ENCODE results near the gene SH3YL1.

The SH3YL1 gene

DNA sequence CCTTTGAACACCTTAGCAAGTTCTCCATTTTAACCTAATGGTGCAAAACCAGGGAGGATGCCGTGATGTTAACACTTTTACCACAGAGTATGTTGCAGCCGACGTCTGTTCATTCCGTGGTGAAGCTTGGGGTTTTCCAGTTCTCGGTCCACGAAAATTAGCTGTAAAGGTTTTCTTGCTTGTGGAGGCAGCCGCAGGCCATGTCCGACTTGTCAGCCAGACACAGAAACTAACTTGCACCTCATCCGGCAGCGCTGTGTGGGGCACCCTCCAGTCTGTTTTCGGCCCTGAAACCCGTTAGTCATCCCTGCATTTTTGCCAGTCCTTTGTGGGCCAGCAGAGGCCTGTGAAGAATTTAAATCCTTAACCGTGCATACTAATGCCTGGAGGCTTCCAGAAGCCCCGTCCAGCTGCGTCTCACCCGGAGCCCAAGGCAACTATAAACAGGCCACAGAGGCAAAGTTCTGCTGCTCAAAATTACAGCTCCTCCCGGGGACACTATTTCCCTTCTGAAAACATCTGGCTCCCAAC lies 70.6 kb downstream of the SH3YL1 start:
- Mint-ChIP-seq H3K9me3 (no peaks in the 10 kb centered on the region), H3K27me3 (no peaks in the 10 kb centered on the region), H3K36me3 (ENCODE audit: insufficient read depth) (peaks cover 3% of the 10 kb centered on the region), H3K4me3 (peak overlapping the region; percentile 41), H3K4me1 (peaks cover 18% of the 10 kb centered on the region), H3K27ac (ENCODE audit: low read depth) (peak overlapping the region; percentile 76)
- DNase-seq (ENCODE audit: low spot score in 2 of 2) (peak; percentile 35 to 66), ATAC-seq (replicated peaks; ENCODE audit: extremely low read depth, poor library complexity, severe bottlenecking) (peak; percentile 94)

DNA sequence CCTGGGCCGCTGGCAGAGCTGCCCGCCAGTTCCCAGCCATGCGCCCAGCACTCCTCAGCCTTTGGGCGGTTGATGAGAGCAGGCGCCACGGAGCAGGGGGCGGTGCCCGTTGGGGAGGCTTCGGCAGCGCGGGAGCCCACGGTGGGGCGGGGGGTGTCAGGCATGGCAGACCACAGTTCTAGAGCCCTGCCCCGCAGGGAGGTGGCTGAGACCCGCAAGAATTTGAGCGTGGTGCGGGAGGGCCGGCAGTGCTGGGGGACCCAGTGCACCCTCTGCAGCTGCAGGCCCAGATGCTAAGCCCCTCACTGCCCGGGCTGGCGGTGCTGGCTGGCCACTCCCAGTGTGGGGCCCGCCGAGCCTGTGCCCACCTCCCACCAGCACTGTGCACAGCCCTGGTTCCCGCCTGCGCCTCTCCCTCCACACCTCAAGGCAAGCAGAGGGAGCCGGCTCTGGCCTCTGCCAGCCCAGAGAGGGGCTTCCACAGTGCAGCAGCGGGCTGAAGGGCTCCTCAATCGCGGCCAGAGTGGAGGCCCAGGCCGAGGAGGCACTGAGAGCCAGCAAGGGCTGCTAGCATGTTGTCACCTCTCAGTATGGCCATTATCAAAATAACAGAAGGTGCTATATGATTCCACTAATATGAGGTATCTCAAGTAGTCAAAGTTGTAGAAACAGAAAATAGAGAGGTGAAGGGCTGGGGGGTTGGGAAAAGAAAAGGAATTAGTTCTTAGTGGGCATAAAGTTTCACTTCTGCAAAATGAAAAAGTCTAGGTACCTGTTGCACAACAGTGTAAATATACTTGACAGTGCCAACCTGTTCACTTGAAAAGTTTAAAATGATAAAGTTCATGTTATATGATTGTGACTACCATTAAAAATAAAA lies 72.3 kb downstream of the SH3YL1 start:
- H3K9me3 Mint-ChIP-seq, result peaks cover 6% of the 10 kb centered on the region
- ATAC-seq (replicated peaks; ENCODE audit: extremely low read depth, poor library complexity, severe bottlenecking) (no peak), DNase-seq (ENCODE audit: low spot score in 2 of 2) (no peak)
- H3K36me3 Mint-ChIP-seq (ENCODE audit: insufficient read depth), result peaks cover 3% of the 10 kb centered on the region
- H3K4me1 Mint-ChIP-seq, result peaks cover 18% of the 10 kb centered on the region
- H3K27ac Mint-ChIP-seq (ENCODE audit: low read depth), result no peak overlapping the region
- peaks cover 9% of the 10 kb centered on the region for H3K27me3 Mint-ChIP-seq
- no peak overlapping the region for H3K4me3 Mint-ChIP-seq

DNA sequence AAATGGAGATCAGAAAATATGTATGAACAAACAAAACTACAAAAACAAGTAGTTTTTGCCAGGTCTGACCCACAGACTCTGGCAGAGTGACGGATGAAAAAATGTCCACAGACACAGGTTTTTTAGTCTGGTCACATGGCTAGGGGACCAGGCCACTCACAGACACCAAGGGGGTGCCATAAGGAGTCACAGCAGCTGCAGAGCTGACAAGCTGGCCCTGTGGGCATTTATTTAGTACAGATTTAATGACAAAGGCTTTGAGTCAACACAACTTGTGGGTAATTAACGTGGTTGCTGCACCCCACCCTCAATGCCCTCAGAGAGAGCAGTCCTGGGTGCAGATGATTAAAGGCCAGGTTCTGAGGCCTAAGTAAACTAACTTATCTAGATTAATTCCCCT lies 76.0 kb downstream of the SH3YL1 start:
- Mint-ChIP-seq H3K27me3 (peaks cover 32% of the 10 kb centered on the region), H3K4me3 (no peak overlapping the region), H3K36me3 (ENCODE audit: insufficient read depth) (peaks cover under 1% of the 10 kb centered on the region), H3K9me3 (peaks cover 6% of the 10 kb centered on the region), H3K27ac (ENCODE audit: low read depth) (no peak overlapping the region), H3K4me1 (peaks cover 12% of the 10 kb centered on the region)
- DNase-seq (ENCODE audit: low spot score in 2 of 2) (no peak), ATAC-seq (replicated peaks; ENCODE audit: extremely low read depth, poor library complexity, severe bottlenecking) (no peak)

DNA sequence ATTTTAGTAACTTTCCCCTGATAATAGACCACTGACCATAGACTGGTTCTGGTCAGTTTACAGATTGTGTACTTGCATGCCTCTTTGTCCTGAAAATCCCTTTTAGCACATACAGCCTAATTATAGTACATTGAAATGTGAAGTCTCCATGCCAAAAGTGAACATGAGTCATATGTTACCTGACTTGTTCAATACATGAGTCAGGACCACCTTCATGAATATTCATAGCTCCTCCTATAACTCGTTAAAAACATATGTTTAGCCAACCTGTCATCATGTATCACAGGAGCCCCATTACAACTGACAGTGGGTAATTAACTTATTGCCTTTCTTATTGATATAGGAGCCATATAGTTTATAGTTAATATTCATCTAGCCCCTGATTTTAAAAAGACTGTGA lies 78.6 kb downstream of the SH3YL1 start:
- Mint-ChIP-seq H3K4me3 (no peak overlapping the region), H3K36me3 (ENCODE audit: insufficient read depth) (no peaks in the 10 kb centered on the region), H3K9me3 (peaks cover 6% of the 10 kb centered on the region), H3K4me1 (peaks cover 6% of the 10 kb centered on the region), H3K27me3 (peaks cover 32% of the 10 kb centered on the region), H3K27ac (ENCODE audit: low read depth) (no peak overlapping the region)
- no peak for ATAC-seq (replicated peaks; ENCODE audit: extremely low read depth, poor library complexity, severe bottlenecking)
- DNase-seq (ENCODE audit: low spot score in 2 of 2), result no peak

DNA sequence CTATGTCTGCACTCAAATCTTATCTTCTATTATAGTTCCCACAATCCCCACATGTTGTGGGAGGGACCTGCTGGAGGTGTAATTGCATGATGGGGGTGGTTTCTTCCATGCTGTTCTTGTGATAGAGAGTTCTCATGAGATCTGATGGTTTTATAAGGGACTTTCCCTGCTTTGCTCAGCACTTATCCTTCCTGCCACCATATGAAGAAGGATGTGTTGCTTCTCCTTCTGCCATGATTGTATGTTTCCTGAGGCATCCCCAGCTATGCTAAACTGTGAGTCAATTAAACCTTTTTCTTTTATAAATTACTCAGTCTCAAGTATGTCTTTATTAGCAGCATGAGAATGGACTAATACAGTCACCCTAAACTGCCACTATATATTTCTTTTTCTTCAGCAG lies 79.1 kb downstream of the SH3YL1 start:
- no peaks in the 10 kb centered on the region for H3K36me3 Mint-ChIP-seq (ENCODE audit: insufficient read depth)
- H3K4me1 Mint-ChIP-seq, result peaks cover 6% of the 10 kb centered on the region
- ATAC-seq (replicated peaks; ENCODE audit: extremely low read depth, poor library complexity, severe bottlenecking), result no peak
- H3K27me3 Mint-ChIP-seq, result peaks cover 32% of the 10 kb centered on the region
- peaks cover 6% of the 10 kb centered on the region for H3K9me3 Mint-ChIP-seq
- no peak overlapping the region for H3K27ac Mint-ChIP-seq (ENCODE audit: low read depth)
- no peak overlapping the region for H3K4me3 Mint-ChIP-seq
- DNase-seq (ENCODE audit: low spot score in 2 of 2), result no peak

DNA sequence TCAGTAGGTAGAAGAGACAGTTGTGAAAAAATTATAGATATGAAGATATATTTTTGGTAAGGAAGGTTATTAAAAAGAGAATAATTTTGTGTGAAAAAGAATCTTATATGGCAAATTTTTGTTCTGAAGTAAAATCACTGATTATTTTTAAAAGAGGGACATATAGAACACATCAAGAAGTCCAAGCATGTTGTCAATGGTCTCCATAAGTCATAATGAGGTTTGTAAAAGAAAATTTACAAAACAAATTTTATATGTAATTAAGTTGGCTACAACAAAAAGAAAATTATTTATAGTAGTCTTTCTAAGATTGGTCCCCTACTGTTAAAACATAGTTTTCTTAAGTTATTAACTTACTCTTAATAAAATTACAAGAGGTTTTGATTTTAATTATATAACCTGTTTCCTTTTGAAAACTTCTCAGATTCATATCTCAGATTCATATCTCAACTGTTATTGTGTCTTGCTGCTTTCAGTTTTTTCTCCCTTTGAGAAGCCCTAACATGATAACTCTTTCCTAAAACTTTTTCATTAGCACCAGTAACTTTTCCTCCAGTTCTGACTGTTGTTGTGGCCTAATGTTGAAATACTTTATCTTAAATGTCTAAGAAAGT lies 81.2 kb downstream of the SH3YL1 start:
- no peak overlapping the region for H3K4me3 Mint-ChIP-seq
- peaks cover 5% of the 10 kb centered on the region for H3K9me3 Mint-ChIP-seq
- no peak for ATAC-seq (replicated peaks; ENCODE audit: extremely low read depth, poor library complexity, severe bottlenecking)
- H3K4me1 Mint-ChIP-seq, result peaks cover 11% of the 10 kb centered on the region
- no peaks in the 10 kb centered on the region for H3K36me3 Mint-ChIP-seq (ENCODE audit: insufficient read depth)
- no peak overlapping the region for H3K27ac Mint-ChIP-seq (ENCODE audit: low read depth)
- no peak for DNase-seq (ENCODE audit: low spot score in 2 of 2)
- H3K27me3 Mint-ChIP-seq, result peaks cover 32% of the 10 kb centered on the region

DNA sequence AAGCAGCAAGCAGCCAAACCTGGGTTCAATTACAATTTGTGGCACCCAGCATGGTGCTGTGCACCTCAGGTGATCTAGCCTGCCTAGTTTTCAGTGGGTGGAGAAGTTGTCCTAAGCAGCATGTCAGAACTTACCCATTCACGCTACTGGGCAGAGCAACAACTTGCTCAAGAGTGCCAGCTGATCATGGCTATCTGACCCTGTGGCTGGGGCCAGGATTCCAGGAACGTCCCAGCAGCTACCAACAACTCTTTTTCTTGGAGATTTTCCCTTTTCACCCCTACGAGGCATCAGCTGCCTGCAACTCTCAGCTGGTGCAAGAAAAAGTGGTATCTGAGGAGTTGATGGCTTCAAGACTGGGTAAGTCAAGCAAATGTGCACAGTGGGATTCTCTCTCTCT lies 83.5 kb downstream of the SH3YL1 start:
- H3K4me1 Mint-ChIP-seq, result peaks cover 34% of the 10 kb centered on the region
- ATAC-seq (replicated peaks; ENCODE audit: extremely low read depth, poor library complexity, severe bottlenecking) (no peak), DNase-seq (ENCODE audit: low spot score in 2 of 2) (no peak)
- peaks cover 12% of the 10 kb centered on the region for H3K27me3 Mint-ChIP-seq
- no peaks in the 10 kb centered on the region for H3K36me3 Mint-ChIP-seq (ENCODE audit: insufficient read depth)
- H3K4me3 Mint-ChIP-seq, result no peak overlapping the region
- H3K9me3 Mint-ChIP-seq, result no peaks in the 10 kb centered on the region
- H3K27ac Mint-ChIP-seq (ENCODE audit: low read depth), result no peak overlapping the region

DNA sequence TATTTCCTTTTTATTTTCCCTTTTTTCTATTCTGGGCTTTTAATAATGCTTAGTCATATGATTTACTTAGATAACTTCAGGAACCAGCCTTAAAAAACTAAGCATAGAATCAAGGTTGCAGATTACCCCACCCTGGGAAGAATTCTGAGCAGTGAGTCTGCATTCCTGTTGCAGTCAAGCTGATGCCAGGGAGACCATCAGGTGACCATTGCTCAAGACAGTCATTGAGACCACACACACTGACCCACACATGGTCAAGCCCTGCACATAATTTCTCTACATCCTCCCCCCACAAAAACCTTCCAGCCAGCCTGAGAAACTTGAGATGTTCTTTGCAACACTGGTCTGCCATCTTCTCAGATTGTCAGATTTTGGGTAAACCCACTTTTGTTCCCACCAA lies 83.9 kb downstream of the SH3YL1 start:
- H3K4me1 Mint-ChIP-seq, result peaks cover 38% of the 10 kb centered on the region
- no peaks in the 10 kb centered on the region for H3K9me3 Mint-ChIP-seq
- ATAC-seq (replicated peaks; ENCODE audit: extremely low read depth, poor library complexity, severe bottlenecking) (no peak), DNase-seq (ENCODE audit: low spot score in 2 of 2) (no peak)
- no peak overlapping the region for H3K4me3 Mint-ChIP-seq
- H3K36me3 Mint-ChIP-seq (ENCODE audit: insufficient read depth), result no peaks in the 10 kb centered on the region
- H3K27me3 Mint-ChIP-seq, result peaks cover 8% of the 10 kb centered on the region
- H3K27ac Mint-ChIP-seq (ENCODE audit: low read depth), result no peak overlapping the region

DNA sequence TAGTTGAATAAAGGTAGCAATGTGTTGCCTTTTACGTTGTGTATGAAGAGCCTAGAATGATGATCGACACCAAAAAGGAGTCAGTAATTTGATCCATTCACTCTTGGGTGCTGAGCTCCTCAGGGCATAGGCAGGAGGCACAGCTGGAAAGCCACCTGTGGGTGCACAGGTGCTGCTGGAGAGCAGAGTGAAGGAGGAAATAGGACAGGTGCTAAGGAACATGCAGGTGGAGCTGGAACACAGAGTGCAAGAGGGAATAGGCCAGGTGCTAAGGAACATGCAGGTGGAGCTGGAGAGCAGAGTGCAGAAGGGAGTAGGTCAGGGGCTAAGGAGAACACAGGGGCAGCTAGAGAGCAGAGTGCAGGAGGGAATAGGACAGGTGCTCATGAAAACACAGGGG lies 86.1 kb downstream of the SH3YL1 start:
- H3K27me3 Mint-ChIP-seq, result no peaks in the 10 kb centered on the region

DNA sequence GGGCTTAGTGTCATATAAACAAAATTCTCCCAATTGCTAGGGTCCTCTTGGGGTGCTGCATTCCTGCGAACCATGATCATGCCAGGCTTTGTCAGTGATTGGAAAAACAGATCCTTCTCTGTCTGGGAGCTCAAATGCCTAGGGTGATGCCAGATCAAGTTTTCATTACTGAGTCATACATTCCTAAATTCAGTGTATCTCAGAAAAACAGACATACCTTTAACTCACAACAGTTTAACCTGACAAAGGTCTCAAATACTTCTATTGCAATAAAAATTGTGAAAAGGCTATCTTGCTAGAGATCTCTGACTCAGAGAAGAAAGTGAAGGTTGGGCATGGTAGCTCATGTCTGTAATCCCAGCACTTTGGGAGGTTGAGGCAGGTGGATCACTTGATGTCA lies 86.9 kb downstream of the SH3YL1 start:
- H3K27me3 Mint-ChIP-seq, result no peaks in the 10 kb centered on the region
- H3K27ac Mint-ChIP-seq (ENCODE audit: low read depth), result no peak overlapping the region
- H3K36me3 Mint-ChIP-seq (ENCODE audit: insufficient read depth), result no peaks in the 10 kb centered on the region
- DNase-seq (ENCODE audit: low spot score in 2 of 2), result no peak
- no peaks in the 10 kb centered on the region for H3K9me3 Mint-ChIP-seq
- no peak overlapping the region for H3K4me3 Mint-ChIP-seq
- peaks cover 32% of the 10 kb centered on the region for H3K4me1 Mint-ChIP-seq
- ATAC-seq (replicated peaks; ENCODE audit: extremely low read depth, poor library complexity, severe bottlenecking), result no peak

More for the DNA sequence above, 86.1 kb downstream of the SH3YL1 start:
- Mint-ChIP-seq H3K9me3 (no peaks in the 10 kb centered on the region), H3K4me3 (no peak overlapping the region), H3K27ac (ENCODE audit: low read depth) (no peak overlapping the region), H3K36me3 (ENCODE audit: insufficient read depth) (no peaks in the 10 kb centered on the region), H3K4me1 (peaks cover 32% of the 10 kb centered on the region)
- ATAC-seq (replicated peaks; ENCODE audit: extremely low read depth, poor library complexity, severe bottlenecking), result no peak
- DNase-seq (ENCODE audit: low spot score in 2 of 2), result no peak

DNA sequence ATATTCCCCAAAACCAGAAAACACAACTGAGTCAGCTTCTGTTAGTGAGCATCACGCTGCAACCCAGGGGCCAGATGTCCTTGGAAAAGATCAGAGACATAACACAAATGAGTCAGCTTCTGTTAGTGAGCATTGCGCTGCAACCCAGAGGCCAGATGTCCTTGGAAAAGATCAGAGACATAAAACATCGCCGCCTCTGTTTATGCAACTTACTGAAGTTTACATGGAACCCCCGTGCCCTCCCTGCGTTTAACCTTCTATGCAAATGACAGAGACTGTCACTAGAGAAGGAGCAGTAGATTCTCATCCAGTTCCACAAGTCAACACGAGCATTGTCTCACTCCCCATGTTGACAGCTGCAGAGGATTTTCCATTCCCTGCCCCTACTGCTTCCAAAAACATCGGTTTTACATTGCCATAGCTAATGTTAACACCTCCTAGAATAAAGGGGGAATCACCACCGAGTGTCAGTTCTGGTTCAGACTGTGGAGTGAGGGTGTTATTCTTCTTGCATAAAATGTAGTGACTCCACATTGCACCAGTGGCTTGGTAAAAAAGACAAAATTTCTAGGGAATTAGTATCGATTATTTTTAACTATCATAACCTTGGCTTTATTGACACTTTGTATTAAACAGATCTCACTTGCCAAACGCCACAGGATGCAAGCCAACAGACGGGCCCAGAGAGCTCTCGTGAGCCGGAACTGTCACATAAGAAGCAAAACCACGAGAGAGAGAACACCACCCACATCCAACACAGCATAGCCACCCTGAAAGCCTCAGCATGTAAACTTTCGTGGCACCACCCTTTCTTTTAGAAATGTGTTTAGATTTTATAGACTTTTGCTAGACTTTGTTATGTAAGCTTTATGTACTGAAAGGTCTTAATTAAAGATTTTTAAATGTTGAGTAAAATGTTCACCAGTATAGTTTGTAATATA lies 87.7 kb downstream of the SH3YL1 start:
- ATAC-seq (replicated peaks; ENCODE audit: extremely low read depth, poor library complexity, severe bottlenecking) (peak; percentile 98), DNase-seq (ENCODE audit: low spot score in 2 of 2) (peak in 1 of 2 donors; percentile 43)
- Mint-ChIP-seq H3K4me1 (peaks cover 32% of the 10 kb centered on the region), H3K27me3 (no peaks in the 10 kb centered on the region), H3K27ac (ENCODE audit: low read depth) (no peak overlapping the region), H3K9me3 (no peaks in the 10 kb centered on the region), H3K4me3 (peak overlapping the region; percentile 30), H3K36me3 (ENCODE audit: insufficient read depth) (no peaks in the 10 kb centered on the region)

DNA sequence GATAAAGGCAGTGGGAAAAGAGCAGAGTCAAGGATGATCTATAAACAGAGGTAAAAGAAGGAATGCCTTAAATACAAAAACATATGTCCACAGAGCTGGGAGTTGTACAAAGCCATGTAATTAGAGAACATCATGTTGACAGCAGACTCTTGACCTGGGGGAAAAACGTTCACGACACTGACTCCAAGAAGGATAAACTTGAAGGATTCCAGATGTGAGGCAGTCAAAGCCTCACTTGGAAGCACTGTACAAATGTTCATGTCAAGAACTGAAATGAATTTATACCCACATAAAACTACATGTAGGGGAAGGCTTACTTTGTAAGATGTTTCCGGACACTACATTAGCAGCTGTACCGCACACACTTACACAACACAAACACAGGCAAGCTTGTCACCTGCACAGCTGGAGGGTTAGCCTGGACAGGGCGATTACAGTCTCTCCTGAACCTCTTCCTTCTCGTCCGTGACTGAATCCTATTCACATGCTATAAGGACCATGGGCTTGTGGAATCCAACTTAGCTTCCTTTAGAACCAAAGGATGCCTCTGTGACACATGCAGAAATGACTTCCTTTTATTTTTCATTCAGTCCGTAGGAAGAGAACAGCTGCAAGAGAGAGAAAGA lies 88.6 kb downstream of the SH3YL1 start:
- DNase-seq (ENCODE audit: low spot score in 2 of 2) (no peak), ATAC-seq (replicated peaks; ENCODE audit: extremely low read depth, poor library complexity, severe bottlenecking) (no peak)
- H3K27me3 Mint-ChIP-seq, result no peaks in the 10 kb centered on the region
- H3K36me3 Mint-ChIP-seq (ENCODE audit: insufficient read depth), result no peaks in the 10 kb centered on the region
- no peaks in the 10 kb centered on the region for H3K9me3 Mint-ChIP-seq
- H3K4me1 Mint-ChIP-seq, result peaks cover 32% of the 10 kb centered on the region
- no peak overlapping the region for H3K27ac Mint-ChIP-seq (ENCODE audit: low read depth)
- peak overlapping the region; percentile 30 for H3K4me3 Mint-ChIP-seq

All from central memory CD8-positive, alpha-beta T cell (primary cell).